Stimulated activated CD4-positive, alpha-beta T cell treated with anti-CD3 and anti-CD28 coated beads, Interleukin-4, amount 100 ng/mL, for 24 hours (primary cell): Measurements from ENCODE around the gene ARMC8.

ENCODE experiments used
- DNase-seq: peaks from one replicate; pipeline ENCODE4 v3.0.0-alpha.2; 2020

ARMC8 gene

DNA sequence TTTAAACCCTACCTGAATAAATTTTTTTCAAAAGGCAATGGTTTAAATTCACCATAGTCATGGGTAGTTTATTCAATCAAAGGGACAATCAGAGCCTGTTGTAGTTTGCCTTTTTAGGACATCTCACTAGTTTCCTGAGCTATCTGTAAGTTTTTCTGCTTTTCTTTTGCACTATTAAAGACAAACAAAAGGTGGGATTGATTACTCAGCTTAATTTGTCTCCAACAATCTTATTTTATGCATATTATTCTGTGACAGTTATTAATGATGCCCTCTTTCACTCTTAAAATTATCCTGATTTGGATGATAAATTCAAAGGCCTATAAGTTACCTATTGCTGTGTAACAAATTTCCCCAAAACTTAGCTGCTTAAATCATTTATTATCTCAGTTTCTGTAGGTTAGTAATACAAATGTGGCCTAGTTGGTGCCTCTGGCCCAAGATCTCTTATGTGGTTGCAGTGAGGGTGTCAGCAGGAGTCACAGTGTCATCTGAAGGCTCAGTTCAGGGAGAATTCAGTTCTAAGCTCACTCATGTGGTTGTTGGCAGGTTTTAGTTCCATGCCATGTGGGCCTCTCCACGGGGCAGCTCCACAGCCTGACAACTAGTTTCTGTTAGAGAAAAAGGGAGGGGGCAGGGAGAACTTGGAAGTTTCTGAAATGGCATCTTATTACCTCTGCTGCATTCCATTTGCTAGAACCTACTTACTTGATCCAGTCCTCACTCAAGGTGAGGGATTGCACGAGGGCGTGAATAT, 16.0 kb downstream of the ARMC8 start:
- DNase-seq: no peak

GRCh38 chr3:138203938-138204337, 16.8 kb downstream of the ARMC8 start:
- DNase-seq: no peak

- DNase-seq: no peak
Measured at GRCh38 chr3:138205527-138205926, 18.4 kb downstream of the ARMC8 start.

- no peak for DNase-seq
Measured at GRCh38 chr3:138206196-138206595, 19.1 kb downstream of the ARMC8 start.

GRCh38 chr3:138210528-138210927, 23.4 kb downstream of the ARMC8 start:
- no peak for DNase-seq

GRCh38 chr3:138213398-138214085, 26.4 kb downstream of the ARMC8 start:
- no peak for DNase-seq

DNA sequence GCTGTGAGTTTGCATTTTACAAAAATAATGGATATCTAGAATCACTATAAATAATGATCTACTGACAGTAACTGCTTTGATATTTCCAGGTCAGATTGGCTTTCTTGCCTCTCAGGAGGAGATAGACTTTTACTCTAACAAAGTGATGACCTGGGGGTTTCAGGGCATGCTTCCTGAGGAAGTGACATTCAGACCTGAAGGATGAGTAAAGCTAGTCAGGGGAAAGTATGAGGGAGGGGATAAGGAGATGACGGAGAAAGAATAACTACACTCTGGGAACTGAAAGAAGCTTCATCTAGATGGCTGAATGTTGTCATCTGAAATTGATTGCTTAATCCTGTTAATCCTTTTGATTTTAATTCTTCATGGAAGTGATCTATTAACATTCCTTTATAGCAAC, 32.2 kb downstream of the ARMC8 start:
- DNase-seq: no peak

- DNase-seq: no peak
Measured at GRCh38 chr3:138220242-138220641, 33.1 kb downstream of the ARMC8 start.

- no peak for DNase-seq
Measured at GRCh38 chr3:138220788-138221187, 33.7 kb downstream of the ARMC8 start.

- DNase-seq: no peak
Measured at GRCh38 chr3:138222131-138222941, 35.2 kb downstream of the ARMC8 start.

DNA sequence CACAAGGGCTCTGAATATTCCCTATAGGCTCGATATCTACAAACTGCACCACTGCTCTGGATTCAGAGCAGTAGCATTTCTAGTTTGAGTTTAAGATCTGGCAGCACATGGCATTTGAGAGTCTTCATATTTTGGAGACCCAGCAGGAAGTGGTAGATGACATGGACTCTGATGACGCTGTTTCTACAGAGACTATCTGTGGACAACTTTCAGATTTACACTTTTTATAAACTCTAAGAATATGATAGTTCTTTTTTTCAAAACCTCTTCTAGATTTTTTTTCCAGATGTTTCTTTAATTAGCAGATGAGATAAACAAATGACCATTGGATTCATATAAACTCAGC, 35.8 kb downstream of the ARMC8 start:
- no peak for DNase-seq

DNA sequence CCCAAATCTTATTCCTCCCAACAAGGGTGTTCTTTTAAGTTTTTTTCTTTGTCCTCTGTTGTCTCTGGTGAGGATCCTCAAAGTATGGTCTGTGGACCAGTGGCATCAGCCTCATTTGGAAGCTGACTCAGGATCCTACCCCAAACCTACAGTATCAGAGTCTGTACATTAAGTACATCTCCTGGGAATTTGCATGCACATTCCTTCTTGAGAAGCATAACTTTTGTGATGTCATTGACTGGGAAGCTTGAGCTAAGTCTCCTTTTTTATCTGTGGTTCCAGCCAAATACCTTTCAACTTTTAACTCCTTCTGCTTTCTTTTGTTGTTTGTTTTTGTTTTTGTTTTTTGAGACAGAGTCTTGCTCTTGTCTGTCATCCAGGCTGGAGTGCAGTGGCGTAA, 40.5 kb downstream of the ARMC8 start:
- DNase-seq: no peak

DNA sequence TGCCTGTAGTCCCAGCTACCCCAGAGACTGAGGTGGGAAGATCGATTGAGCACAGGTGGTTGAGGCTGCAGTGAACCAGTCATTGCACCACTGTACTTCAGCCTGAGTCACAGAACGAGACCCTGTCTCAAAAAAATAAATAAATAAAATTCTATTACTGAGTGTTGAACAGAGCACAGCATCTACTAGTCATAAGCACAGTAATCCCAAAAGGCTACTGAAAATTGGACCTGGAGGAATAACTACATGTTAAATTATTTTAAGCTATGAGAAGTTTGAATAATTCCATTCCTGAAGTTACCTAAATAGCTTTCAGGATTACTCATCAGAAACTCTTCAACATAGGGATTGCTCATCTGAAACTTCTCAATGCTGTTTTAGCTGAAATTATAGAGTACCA, 43.4 kb downstream of the ARMC8 start:
- DNase-seq: no peak

GRCh38 chr3:138232705-138233364, 45.7 kb downstream of the ARMC8 start:
- no peak for DNase-seq

DNA sequence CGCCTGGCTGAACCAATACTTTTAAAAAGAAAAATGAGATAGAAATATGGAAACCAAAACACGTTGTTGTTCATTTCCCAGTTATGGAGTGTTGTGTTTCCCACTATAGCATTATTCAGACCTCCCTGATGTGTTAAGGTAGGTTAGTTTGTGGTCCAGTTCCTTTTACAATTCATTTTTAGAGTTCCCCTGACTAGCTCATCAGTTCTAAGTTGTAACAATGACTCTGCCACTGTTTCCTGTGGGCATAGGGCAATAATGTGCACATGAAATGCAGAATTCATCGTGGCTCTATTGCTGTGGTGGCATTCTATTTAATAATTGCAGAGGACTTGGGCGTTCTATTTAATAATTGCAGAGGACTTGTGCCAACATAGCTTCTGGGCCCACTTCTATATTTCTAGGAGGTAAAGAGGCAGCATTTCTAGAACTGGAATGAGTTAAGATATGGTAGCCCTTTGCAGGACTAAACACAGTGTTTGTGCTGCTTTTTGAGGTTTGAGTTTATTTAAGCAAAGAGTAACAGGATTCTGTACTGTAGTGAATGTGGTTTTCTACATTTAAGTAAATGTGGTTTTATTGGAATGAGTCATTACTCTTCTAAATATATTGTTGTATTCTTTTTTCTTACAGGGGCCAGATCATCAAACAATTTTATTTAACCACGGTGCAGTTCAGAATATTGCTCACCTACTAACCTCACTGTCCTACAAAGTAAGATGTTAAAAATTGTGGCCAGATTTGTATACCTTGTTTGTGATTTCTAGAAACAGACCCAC, 47.5 kb downstream of the ARMC8 start:
- DNase-seq: no peak

GRCh38 chr3:138238711-138239110, 51.6 kb downstream of the ARMC8 start:
- no peak for DNase-seq

DNA sequence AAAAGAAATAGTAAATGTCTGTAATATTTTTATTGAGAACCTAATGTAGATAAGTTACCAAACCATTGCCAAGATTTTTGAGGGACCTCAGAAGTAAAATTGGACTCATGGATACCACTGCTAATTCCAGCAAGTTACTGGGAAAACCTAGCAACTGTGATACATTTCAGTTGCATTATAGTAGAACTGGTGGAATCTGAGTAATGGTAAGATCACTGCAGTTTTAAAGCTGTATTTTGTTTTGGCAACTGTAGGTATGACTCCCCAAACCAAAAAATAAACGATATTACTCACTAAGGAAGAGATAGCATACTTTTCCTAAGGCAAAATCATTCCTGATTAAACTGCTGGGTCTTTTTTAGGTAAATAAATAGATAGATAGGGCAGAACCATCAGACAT, 54.0 kb downstream of the ARMC8 start:
- DNase-seq: no peak

DNA sequence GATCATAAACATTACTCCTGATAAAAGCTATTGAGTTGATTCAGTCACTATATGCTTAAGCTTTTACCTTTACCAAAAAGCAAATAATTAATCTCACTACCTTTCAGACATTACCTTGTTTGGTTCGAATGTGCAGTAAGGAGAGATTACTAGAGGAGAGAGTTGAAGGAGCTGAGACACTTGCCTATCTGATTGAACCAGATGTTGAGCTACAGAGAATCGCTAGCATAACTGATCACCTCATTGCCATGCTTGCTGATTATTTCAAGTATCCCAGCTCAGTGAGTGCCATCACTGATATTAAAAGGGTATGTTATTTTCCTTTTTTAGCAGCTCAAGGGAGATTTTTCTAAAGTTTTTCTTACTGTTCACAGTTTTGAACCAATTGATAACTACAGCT, 54.6 kb downstream of the ARMC8 start:
- no peak for DNase-seq

DNA sequence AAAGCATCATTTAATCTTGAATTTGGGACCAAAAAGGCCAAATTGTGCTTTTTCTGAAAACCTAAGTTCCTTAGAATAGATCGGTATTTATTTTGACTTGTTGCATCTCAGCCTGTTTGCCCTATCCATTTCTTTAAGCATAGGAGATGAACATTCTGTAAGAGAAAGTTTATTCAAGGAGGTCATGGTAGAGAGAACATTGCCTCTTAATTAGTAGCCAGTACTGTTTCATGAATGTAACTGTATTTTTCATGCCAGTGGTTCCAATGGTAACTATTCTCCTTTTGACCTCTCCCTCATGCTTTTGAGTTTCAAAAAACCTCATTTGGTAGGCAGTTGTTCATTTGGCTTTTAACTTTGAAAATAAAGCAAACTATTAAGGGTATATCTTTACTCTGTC, 55.4 kb downstream of the ARMC8 start:
- no peak for DNase-seq

- no peak for DNase-seq
Measured at GRCh38 chr3:138245026-138245425, 57.9 kb downstream of the ARMC8 start.

DNA sequence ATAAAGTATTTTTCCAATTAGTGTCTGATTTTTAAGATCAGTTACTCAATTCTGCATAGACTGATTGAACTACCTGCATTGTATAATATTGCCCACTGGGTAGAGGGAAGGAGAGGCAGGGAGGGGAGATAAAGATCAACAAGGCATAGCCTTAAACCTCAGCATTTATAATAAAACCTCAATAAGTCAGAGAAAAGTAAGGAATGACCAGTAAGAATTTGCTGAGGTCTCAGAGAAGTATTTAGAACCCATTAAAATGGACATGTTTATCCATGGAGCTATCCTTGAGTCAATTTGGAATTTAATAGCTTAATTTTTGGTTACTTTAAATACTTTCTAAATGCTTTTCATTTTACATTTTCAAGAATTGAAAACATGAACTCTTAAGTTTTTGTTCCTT, 62.5 kb downstream of the ARMC8 start:
- no peak for DNase-seq

GRCh38 chr3:138253609-138254008, 66.5 kb downstream of the ARMC8 start:
- no peak for DNase-seq

DNA sequence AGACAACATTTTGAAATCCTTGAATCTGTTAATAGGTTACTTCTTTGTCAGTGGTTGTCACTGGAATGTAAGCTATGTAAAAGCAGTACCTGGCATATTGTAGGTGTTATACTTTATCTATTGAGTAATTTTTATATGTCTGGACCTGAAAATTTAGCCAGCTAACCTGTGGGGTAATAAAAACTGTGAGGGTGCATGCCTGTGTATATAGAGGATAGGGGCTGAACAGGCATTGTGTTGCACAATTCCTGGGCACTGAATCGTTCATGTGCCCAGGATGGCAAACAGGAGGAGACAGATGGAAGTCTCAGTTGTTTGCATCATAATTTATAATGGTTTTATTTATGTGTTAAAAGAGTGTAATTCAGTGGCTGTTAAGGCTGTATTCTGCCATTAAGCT, 67.1 kb downstream of the ARMC8 start:
- no peak for DNase-seq
